Measurements from ENCODE around the gene POU3F3.

Gene POU3F3

GRCh38 chr2:104867813-104868504, 14.0 kb downstream of the POU3F3 start:
- Histone ChIP-seq H3K4me2 (no peak overlapping the region), H3K9ac (no peak overlapping the region), H3K9me3 (replicated peaks in 1 of 11) (peaks cover 0 to 12% (median 9%) of the 10 kb centered on the region in 11 experiments; a peak in 9 of 22 replicates), H4K20me1 (peaks cover 0 to 86% (median 66%) of the 10 kb centered on the region in 11 experiments; a peak in 16 of 22 replicates), H3K27ac (no peak overlapping the region), H3K4me1 (peaks cover 4 to 14% (median 11%) of the 10 kb centered on the region in 10 experiments; a peak in 17 of 20 replicates), H3K36me3 (no peaks in the 10 kb centered on the region), H3K27me3 (peaks cover 100% of the 10 kb centered on the region in 11 experiments), H3K4me3 (no peak overlapping the region)
- TF ChIP-seq Cebpa-rat (IDR thresholded peaks at IDR 0.05), result no peak

- no peak overlapping the region for H3K27ac ChIP-seq
- peaks cover 99 to 100% (median 100%) of the 10 kb centered on the region in 11 experiments for H3K27me3 ChIP-seq
- no peak overlapping the region for H3K9ac ChIP-seq
- H4K20me1 ChIP-seq, result peaks cover 0 to 81% (median 61%) of the 10 kb centered on the region in 11 experiments; a peak in 16 of 22 replicates
- no peak overlapping the region for H3K4me2 ChIP-seq
- no peak overlapping the region for H3K4me3 ChIP-seq
- H3K9me3 ChIP-seq (replicated peaks in 1 of 11), result peaks cover 0 to 8% (median 6%) of the 10 kb centered on the region in 11 experiments; a peak in 9 of 22 replicates
- no peak for TF ChIP-seq Cebpa-rat (IDR thresholded peaks at IDR 0.05)
- H3K4me1 ChIP-seq, result peaks cover 4 to 16% (median 13%) of the 10 kb centered on the region in 10 experiments; a peak in 17 of 20 replicates
- H3K36me3 ChIP-seq, result no peaks in the 10 kb centered on the region
Observed at GRCh38 chr2:104868505-104868866, 14.6 kb downstream of the POU3F3 start.

DNA sequence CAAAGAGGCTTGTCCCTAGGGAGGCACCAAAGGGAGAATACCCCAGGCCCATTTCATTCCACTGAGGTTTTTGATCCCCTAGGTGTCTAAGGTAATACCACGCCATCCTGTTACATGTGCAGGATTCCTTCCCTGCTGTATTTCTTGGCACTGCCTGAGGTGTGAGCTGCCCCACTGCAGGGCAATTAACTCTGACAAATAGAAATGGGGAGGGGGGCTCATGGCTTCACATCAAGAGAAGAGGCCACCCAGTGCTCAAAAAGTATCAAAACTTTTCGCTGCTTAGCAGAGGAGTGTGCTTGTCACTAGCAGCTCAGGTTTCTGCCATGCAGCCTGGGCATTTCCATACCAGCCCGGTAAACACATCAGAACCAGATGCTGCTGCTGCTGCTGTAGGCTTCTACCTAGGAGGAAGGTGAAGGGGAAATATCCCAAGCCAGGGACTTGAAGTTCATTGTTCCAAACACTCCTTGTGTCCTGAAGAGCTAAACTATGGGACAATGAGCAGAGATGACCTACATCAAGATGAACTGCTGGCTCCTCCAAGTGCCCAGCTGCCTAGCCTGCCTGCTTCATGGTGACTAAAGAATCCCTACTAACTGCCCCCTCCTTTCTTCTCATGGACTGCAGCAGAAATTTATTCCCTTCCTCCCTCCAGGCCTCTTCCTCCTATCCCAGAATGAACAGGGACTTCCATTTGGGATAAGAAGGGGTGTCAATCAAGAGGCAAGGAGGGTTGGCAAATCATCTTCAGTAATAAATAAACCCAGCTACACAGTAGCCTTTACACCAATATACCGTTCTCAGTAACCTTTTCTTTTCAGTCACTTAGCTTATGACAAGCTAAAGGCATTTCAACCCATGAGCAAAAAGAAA, 16.4 kb downstream of the POU3F3 start:
- Histone ChIP-seq H4K20me1 (peaks cover 0 to 69% (median 51%) of the 10 kb centered on the region in 11 experiments; a peak in 15 of 22 replicates), H3K4me2 (no peak overlapping the region), H3K27me3 (peaks cover 86 to 94% (median 91%) of the 10 kb centered on the region in 11 experiments)

DNA sequence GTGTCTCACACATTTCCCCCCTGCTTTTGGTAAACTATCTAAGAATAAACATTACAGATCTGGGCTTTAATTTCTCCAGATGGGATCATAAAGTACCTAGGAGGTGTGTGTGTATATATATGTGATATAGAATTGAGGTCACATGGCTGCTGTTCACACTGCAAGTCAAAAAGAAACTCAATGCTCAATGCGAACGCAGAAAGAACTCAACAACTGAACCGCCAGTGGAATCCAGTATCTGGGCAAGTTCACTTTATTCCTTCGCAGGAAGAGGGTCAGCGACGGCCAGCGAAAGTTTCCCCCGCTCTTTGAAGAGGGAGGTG, 17.7 kb downstream of the POU3F3 start:
- peaks cover 73 to 82% (median 79%) of the 10 kb centered on the region in 11 experiments for H3K27me3 ChIP-seq
- H3K9me3 ChIP-seq (replicated peaks in 1 of 11), result no peaks in the 10 kb centered on the region
- peak overlapping the region in 4 of 11 experiments; percentile 94 to 98 (median 96); a peak in 5 of 22 replicates for H3K4me2 ChIP-seq
- TF ChIP-seq Cebpa-rat (IDR thresholded peaks at IDR 0.05), result no peak
- no peak overlapping the region for H3K27ac ChIP-seq
- no peak overlapping the region for H3K9ac ChIP-seq
- peak overlapping the region in 4 of 10 experiments; percentile 68 to 77 (median 72); a peak in 4 of 20 replicates for H3K4me3 ChIP-seq
- H3K4me1 ChIP-seq, result peaks cover 8 to 29% (median 17%) of the 10 kb centered on the region in 10 experiments; a peak in 17 of 20 replicates
- H4K20me1 ChIP-seq, result peaks cover 0 to 58% (median 39%) of the 10 kb centered on the region in 11 experiments; a peak in 15 of 22 replicates
- H3K36me3 ChIP-seq, result no peaks in the 10 kb centered on the region

More for the DNA sequence above, 16.4 kb downstream of the POU3F3 start:
- no peak overlapping the region for H3K27ac ChIP-seq
- H3K4me3 ChIP-seq, result no peak overlapping the region
- no peak overlapping the region for H3K9ac ChIP-seq
- H3K36me3 ChIP-seq, result no peaks in the 10 kb centered on the region
- no peaks in the 10 kb centered on the region for H3K9me3 ChIP-seq (replicated peaks in 1 of 11)
- H3K4me1 ChIP-seq, result peaks cover 7 to 24% (median 17%) of the 10 kb centered on the region in 10 experiments; a peak in 17 of 20 replicates
- no peak for TF ChIP-seq Cebpa-rat (IDR thresholded peaks at IDR 0.05)

GRCh38 chr2:104871972-104872865, 18.3 kb downstream of the POU3F3 start:
- TF ChIP-seq Cebpa-rat (IDR thresholded peaks at IDR 0.05), result no peak
- Histone ChIP-seq H3K27ac (no peak overlapping the region), H3K27me3 (peaks cover 67 to 80% (median 73%) of the 10 kb centered on the region in 11 experiments), H3K4me1 (peaks cover 8 to 34% (median 20%) of the 10 kb centered on the region in 10 experiments; a peak in 17 of 20 replicates), H3K36me3 (no peaks in the 10 kb centered on the region), H3K9me3 (replicated peaks in 1 of 11) (no peaks in the 10 kb centered on the region), H3K4me2 (peak overlapping the region; percentile 83 to 99 (median 97)), H4K20me1 (peaks cover 0 to 52% (median 33%) of the 10 kb centered on the region in 11 experiments; a peak in 15 of 22 replicates), H3K9ac (peak overlapping the region in 3 of 11 experiments; percentile 67 to 81 (median 76); a peak in 4 of 22 replicates), H3K4me3 (peak overlapping the region; percentile 61 to 77 (median 69))

DNA sequence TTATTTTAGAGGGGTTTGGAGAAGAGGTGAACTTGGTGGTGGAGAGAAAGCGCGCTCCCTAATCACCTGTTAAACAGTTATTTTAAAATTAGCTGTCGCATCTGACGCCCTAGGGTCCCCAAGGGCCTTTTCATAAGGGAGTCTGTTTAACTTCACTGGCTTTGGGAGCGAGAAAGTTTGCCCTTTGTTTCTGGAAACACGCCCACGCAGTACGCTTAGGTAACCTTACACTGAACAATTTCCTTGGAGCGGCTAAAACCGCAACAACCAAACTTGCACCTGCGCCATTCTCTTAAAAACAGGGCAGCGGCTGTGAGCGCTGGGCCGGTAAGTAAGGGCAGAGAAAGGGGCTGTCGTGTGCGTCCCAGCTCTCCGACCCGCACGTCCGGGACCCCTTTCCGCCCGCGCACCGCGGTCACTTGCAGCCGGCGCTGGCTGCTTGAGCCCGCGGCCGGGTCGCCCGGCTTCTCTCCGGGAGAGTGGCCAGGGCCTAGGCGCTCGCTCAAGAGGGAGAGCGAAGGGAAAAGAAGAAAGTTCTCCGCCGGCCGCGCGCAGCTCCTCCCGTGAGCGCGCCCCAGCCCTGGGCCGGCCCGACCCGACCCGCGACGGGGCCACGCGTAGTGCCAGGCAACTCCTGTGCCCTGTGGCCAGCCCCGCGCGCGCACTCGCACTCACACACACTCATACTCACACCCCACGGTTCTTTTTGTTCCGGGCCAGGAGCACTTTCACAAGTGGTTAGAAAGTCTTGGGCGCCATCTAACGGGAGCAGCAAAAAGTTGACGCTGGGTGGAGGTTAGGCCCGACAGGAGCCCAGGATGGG, 19.2 kb downstream of the POU3F3 start:
- Histone ChIP-seq H3K27me3 (peaks cover 58 to 71% (median 64%) of the 10 kb centered on the region in 11 experiments), H3K36me3 (no peaks in the 10 kb centered on the region), H3K4me2 (peak overlapping the region; percentile 83 to 99 (median 97)), H3K27ac (peak overlapping the region in 4 of 11 experiments; percentile 32 to 64 (median 48); a peak in 6 of 22 replicates), H3K4me1 (peaks cover 8 to 34% (median 19%) of the 10 kb centered on the region in 10 experiments; a peak in 17 of 20 replicates), H4K20me1 (peaks cover 0 to 44% (median 24%) of the 10 kb centered on the region in 11 experiments; a peak in 13 of 22 replicates), H3K4me3 (peak overlapping the region; percentile 61 to 77 (median 69)), H3K9me3 (replicated peaks in 1 of 11) (no peaks in the 10 kb centered on the region), H3K9ac (peak overlapping the region; percentile 39 to 81 (median 70); a peak in 21 of 22 replicates)
- no peak for TF ChIP-seq Cebpa-rat (IDR thresholded peaks at IDR 0.05)

DNA sequence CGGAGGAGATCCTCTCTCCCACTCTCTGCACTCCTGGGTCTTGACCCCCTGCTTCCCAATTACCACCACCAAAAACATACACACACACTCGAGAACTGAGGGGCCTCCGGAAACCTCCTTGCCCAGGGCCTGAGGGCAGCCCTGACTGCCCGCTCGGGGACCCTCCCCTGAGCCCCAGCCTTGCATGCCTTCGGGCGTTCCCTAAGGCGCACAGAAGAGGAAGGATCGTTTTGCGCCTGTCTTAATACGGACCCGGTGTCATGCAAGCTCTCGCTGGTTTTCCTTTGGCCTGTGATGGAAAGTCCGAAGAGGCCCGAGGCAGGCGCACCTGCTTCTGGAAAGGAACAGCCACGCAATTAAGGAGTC, 19.8 kb downstream of the POU3F3 start:
- Histone ChIP-seq H3K36me3 (no peaks in the 10 kb centered on the region), H3K4me1 (peaks cover 8 to 34% (median 19%) of the 10 kb centered on the region in 10 experiments; a peak in 17 of 20 replicates), H3K4me3 (peak overlapping the region; percentile 61 to 77 (median 69)), H3K27ac (no peak overlapping the region), H3K4me2 (peak overlapping the region; percentile 83 to 99 (median 97); a peak in 20 of 22 replicates), H4K20me1 (peaks cover 0 to 38% (median 18%) of the 10 kb centered on the region in 11 experiments; a peak in 12 of 22 replicates), H3K9ac (peak overlapping the region in 6 of 11 experiments; percentile 39 to 81 (median 74); a peak in 8 of 22 replicates), H3K9me3 (replicated peaks in 1 of 11) (no peaks in the 10 kb centered on the region), H3K27me3 (peaks cover 53 to 65% (median 58%) of the 10 kb centered on the region in 11 experiments)
- no peak for TF ChIP-seq Cebpa-rat (IDR thresholded peaks at IDR 0.05)
